Naive thymus-derived CD4-positive, alpha-beta T cell (primary cell): ENCODE measurements around the gene NEK7. TPM values are rescaled to one million over a fixed set of nuclear protein-coding genes. Genes with fewer than 3 reads are reported as not detected.

Experiments
- ATAC-seq: fragments of 150-1000 bp; cut with Tn5 transposase; 2 replicates; pipeline ENCODE4 v1.10.0; 2021; ENCODE audit warnings: mild to moderate bottlenecking, moderate library complexity
- CTCF ChIA-PET: fragments of 350-600 bp; sonication (Branson Sonifier 250); formaldehyde crosslinking; loops from one replicate; lab custom pipeline; 2021; ENCODE audit warnings: antibody characterized with exemption; lab: Charles Lee
- POLR2A ChIA-PET: fragments of 350-600 bp; sonication (Branson Sonifier 250); formaldehyde crosslinking; loops from one replicate; lab custom pipeline; 2021; ENCODE audit warnings: antibody characterized with exemption, inconsistent platforms; lab: Charles Lee
- DNase-seq, 9 donors: peaks; one replicate each; pipeline versions ENCODE4 v3.0.0 to v3.0.0-alpha.2; 2020 to 2022; ENCODE audit warnings: mixed read lengths in 1 of 9
- H3K27ac ChIP-seq: one replicate; pipeline ENCODE4 v1.7.0; 2013; ENCODE audit warnings: mild to moderate bottlenecking, low read depth, low read length, moderate library complexity
- H3K27me3 ChIP-seq, 2 donors: one replicate each; pipeline ENCODE4 v1.7.0; 2013; ENCODE audit warnings: low read length in 2 of 2, mild to moderate bottlenecking in 2 of 2, moderate library complexity in 2 of 2; ENCODE audit not compliant: control insufficient read depth in 2 of 2, insufficient read depth in 2 of 2
- H3K36me3 ChIP-seq, 3 experiments: 1 replicate in 2 of 3; 2 replicates in 1 of 3; pipeline ENCODE4 v1.7.0; 2013; ENCODE audit warnings: low read length in 3 of 3, mild to moderate bottlenecking in 3 of 3, moderate library complexity in 1 of 3; ENCODE audit not compliant: insufficient read depth in 3 of 3, control insufficient read depth in 2 of 3
- H3K4me1 ChIP-seq, 2 donors: one replicate each; pipeline ENCODE4 v1.7.0; 2013; ENCODE audit warnings: low read length in 2 of 2, mild to moderate bottlenecking in 2 of 2, moderate library complexity in 1 of 2; ENCODE audit not compliant: control insufficient read depth in 2 of 2, insufficient read depth in 2 of 2
- H3K4me3 ChIP-seq: 2 replicates; pipeline ENCODE4 v1.7.0; 2013; ENCODE audit warnings: mild to moderate bottlenecking, low read length
- H3K9me3 ChIP-seq, 3 experiments: 1 replicate in 2 of 3; 2 replicates in 1 of 3; pipeline ENCODE4 v1.7.0; 2013; ENCODE audit warnings: low read length in 3 of 3; ENCODE audit not compliant: control insufficient read depth in 2 of 3
- H3K27ac Mint-ChIP-seq, 9 donors: one replicate each; pipeline ENCODE4 v1.8.0; 2020 to 2022; ENCODE audit warnings: mixed read lengths in 9 of 9, mild to moderate bottlenecking in 8 of 9, moderate library complexity in 5 of 9, inconsistent platforms in 2 of 9
- H3K27me3 Mint-ChIP-seq, 5 donors: one replicate each; pipeline ENCODE4 v1.8.0; 2021 to 2022; ENCODE audit warnings: mixed read lengths in 5 of 5, mild to moderate bottlenecking in 1 of 5
- H3K36me3 Mint-ChIP-seq, 5 donors: one replicate each; pipeline ENCODE4 v1.8.0; 2020 to 2022; ENCODE audit warnings: mixed read lengths in 5 of 5, mild to moderate bottlenecking in 3 of 5, inconsistent platforms in 1 of 5
- H3K4me1 Mint-ChIP-seq, 7 donors: one replicate each; pipeline ENCODE4 v1.8.0; 2020 to 2022; ENCODE audit warnings: mixed read lengths in 7 of 7, mild to moderate bottlenecking in 3 of 7, inconsistent platforms in 1 of 7
- H3K4me3 Mint-ChIP-seq, 10 donors: one replicate each; pipeline ENCODE4 v1.8.0; 2020 to 2022; ENCODE audit warnings: mild to moderate bottlenecking in 10 of 10, mixed read lengths in 10 of 10, moderate library complexity in 6 of 10, inconsistent platforms in 2 of 10
- H3K9me3 Mint-ChIP-seq, 11 donors: one replicate each; pipeline ENCODE4 v1.8.0; 2020 to 2022; ENCODE audit warnings: mixed read lengths in 11 of 11, mild to moderate bottlenecking in 4 of 11, inconsistent platforms in 1 of 11, moderate library complexity in 1 of 11
- intact Hi-C, 2 donors: fragments of 100-400 bp; cut with micrococcal nuclease; formaldehyde crosslinking; loops; one replicate each; pipeline ENCODE4 v1.15.1; 2023
- polyA plus RNA-seq, 2 donors: library from polyadenylated mRNA; unstranded; fragments of 300-500 nt; fragmentation: Illumina TruSeq; gene quantifications; one replicate each; pipeline ENCODE4 v1.2.3, GENCODE V29; 2021
- total RNA-seq, 6 experiments: library from RNA in 5 of 6; stranded (reverse) in 5 of 6; gene quantifications; 1 replicate in 5 of 6; 2 replicates in 1 of 6; pipeline ENCODE4 v1.2.3 and lab custom pipeline; 2021 to 2026

The NEK7 gene
- total and polyA plus RNA-seq, 7 experiments from 2014 or later, result 25.1 to 68.4 (median 44.5) TPM

- Histone ChIP-seq H3K27me3 (no peaks in the 10 kb centered on the region), H3K27ac (peak overlapping the region; percentile 5), H3K4me3 (peak overlapping the region; percentile 8), H3K4me1 (peaks cover 70 to 73% of the 10 kb centered on the region in 2 donors), H3K9me3 (no peaks in the 10 kb centered on the region), H3K36me3 (peaks cover 0 to 4% (median 0%) of the 10 kb centered on the region in 3 experiments)
- Mint-ChIP-seq H3K27ac (peak overlapping the region; percentile 44 to 98 (median 69)), H3K27me3 (no peaks in the 10 kb centered on the region), H3K4me3 (peak overlapping the region; percentile 5 to 84 (median 56)), H3K9me3 (peaks cover 0 to 2% (median 0%) of the 10 kb centered on the region in 11 donors), H3K36me3 (peaks cover 0 to 12% (median 0%) of the 10 kb centered on the region in 5 donors), H3K4me1 (peaks cover 42 to 95% (median 85%) of the 10 kb centered on the region in 7 donors)
- ATAC-seq (no peak), DNase-seq (no peak)
- intact Hi-C loops, result loop anchor here in 1 of 2 donors (10.0 kb wide), 1 partner anchor 773 kb away; no protein-coding TSS in a partner anchor
- POLR2A ChIA-PET, result interaction anchor here (0.7 to 1.0 kb wide), 3 partner anchors 10 to 441 kb away, joined by 3 to 6 read pairs (median 3); no protein-coding TSS in a partner anchor
- CTCF ChIA-PET, result no interaction called here
These were observed 5.4 kb downstream of the NEK7 start for GRCh38 chr1:198162091-198162767.

- peaks cover 86 to 90% of the 10 kb centered on the region in 2 donors for H3K4me1 ChIP-seq
These were observed 9.3 kb downstream of the NEK7 start for GRCh38 chr1:198165927-198166647.

GRCh38 chr1:198166900-198167299, 10.1 kb downstream of the NEK7 start:
- intact Hi-C loops, result loop anchor here (1.0 to 10.0 kb wide), 4 partner anchors 8 to 768 kb away; no protein-coding TSS in a partner anchor
- peak overlapping the region; percentile 84 to 98 (median 95) for H3K27ac Mint-ChIP-seq

More at GRCh38 chr1:198165927-198166647, 9.3 kb downstream of the NEK7 start:
- Histone ChIP-seq H3K27me3 (no peaks in the 10 kb centered on the region), H3K36me3 (no peaks in the 10 kb centered on the region), H3K9me3 (no peaks in the 10 kb centered on the region), H3K27ac (peak overlapping the region; percentile 71), H3K4me3 (peak overlapping the region; percentile 54)
- ChIA-PET CTCF (interaction anchor here (0.8 kb wide), 1 partner anchor 10 kb away, joined by 4 read pairs; no protein-coding TSS in a partner anchor), POLR2A (interaction anchor here (0.9 to 14.5 kb wide), 5 partner anchors 8 to 515 kb away, joined by 3 to 150 read pairs (median 11); partner anchors contain the start of gene NEK7)
- intact Hi-C loops, result loop anchor here in 1 of 2 donors (1.0 to 10.0 kb wide), 3 partner anchors 9 to 769 kb away; no protein-coding TSS in a partner anchor
- Mint-ChIP-seq H3K9me3 (peaks cover 0 to 5% (median 0%) of the 10 kb centered on the region in 11 donors), H3K27me3 (no peaks in the 10 kb centered on the region), H3K36me3 (peaks cover 0 to 14% (median 3%) of the 10 kb centered on the region in 5 donors), H3K4me3 (peak overlapping the region; percentile 56 to 88 (median 80)), H3K27ac (peak overlapping the region; percentile 83 to 98 (median 95)), H3K4me1 (peaks cover 55 to 98% (median 96%) of the 10 kb centered on the region in 7 donors)
- peak in 7 of 9 donors; percentile 56 to 72 (median 64) for DNase-seq
- ATAC-seq, result peak; percentile 79

GRCh38 chr1:198167436-198167934, 10.7 kb downstream of the NEK7 start:
- no peaks in the 10 kb centered on the region for H3K27me3 ChIP-seq
- peaks cover 0 to 13% (median 0%) of the 10 kb centered on the region in 5 donors for H3K36me3 Mint-ChIP-seq

More at GRCh38 chr1:198166900-198167299, 10.1 kb downstream of the NEK7 start:
- peaks cover 84 to 90% of the 10 kb centered on the region in 2 donors for H3K4me1 ChIP-seq
- peak overlapping the region; percentile 54 for H3K4me3 ChIP-seq
- ChIA-PET POLR2A (interaction anchor here (1.1 to 14.5 kb wide), 4 partner anchors 9 to 19 kb away, joined by 11 to 150 read pairs (median 20); partner anchors contain the start of gene NEK7), CTCF (no interaction called here)
- no peak for ATAC-seq
- Mint-ChIP-seq H3K36me3 (peaks cover 0 to 14% (median 3%) of the 10 kb centered on the region in 5 donors), H3K9me3 (peaks cover 0 to 5% (median 0%) of the 10 kb centered on the region in 11 donors), H3K4me1 (peaks cover 53 to 96% (median 93%) of the 10 kb centered on the region in 7 donors), H3K4me3 (peak overlapping the region; percentile 60 to 88 (median 78)), H3K27me3 (no peaks in the 10 kb centered on the region)
- H3K36me3 ChIP-seq, result no peaks in the 10 kb centered on the region
- peak overlapping the region; percentile 71 for H3K27ac ChIP-seq
- H3K27me3 ChIP-seq, result no peaks in the 10 kb centered on the region
- DNase-seq, result no peak
- H3K9me3 ChIP-seq, result no peaks in the 10 kb centered on the region

GRCh38 chr1:198168227-198168626, 11.4 kb downstream of the NEK7 start:
- Mint-ChIP-seq H3K4me1 (peaks cover 57 to 96% (median 93%) of the 10 kb centered on the region in 7 donors), H3K27me3 (no peaks in the 10 kb centered on the region), H3K4me3 (peak overlapping the region; percentile 8 to 88 (median 78)), H3K36me3 (peaks cover 0 to 11% (median 0%) of the 10 kb centered on the region in 5 donors), H3K27ac (peak overlapping the region; percentile 84 to 98 (median 95)), H3K9me3 (peaks cover 0 to 5% (median 0%) of the 10 kb centered on the region in 11 donors)
- Histone ChIP-seq H3K4me1 (peaks cover 85 to 90% of the 10 kb centered on the region in 2 donors), H3K27me3 (no peaks in the 10 kb centered on the region), H3K27ac (peak overlapping the region; percentile 71), H3K9me3 (no peaks in the 10 kb centered on the region), H3K4me3 (peak overlapping the region; percentile 37), H3K36me3 (no peaks in the 10 kb centered on the region)
- intact Hi-C loops, result loop anchor here in 1 of 2 donors (10.0 kb wide), 1 partner anchor 767 kb away; no protein-coding TSS in a partner anchor
- ChIA-PET POLR2A (interaction anchor here (0.6 to 14.5 kb wide), 6 partner anchors 9 to 28 kb away, joined by 3 to 150 read pairs (median 4); partner anchors contain the start of gene NEK7), CTCF (interaction anchor here (0.6 to 1.5 kb wide), 6 partner anchors 9 to 94 kb away, joined by 3 to 5 read pairs (median 3); no protein-coding TSS in a partner anchor)
- ATAC-seq (no peak), DNase-seq (no peak)

More at GRCh38 chr1:198167436-198167934, 10.7 kb downstream of the NEK7 start:
- Histone ChIP-seq H3K4me3 (peak overlapping the region; percentile 54), H3K4me1 (peaks cover 84 to 90% of the 10 kb centered on the region in 2 donors), H3K9me3 (no peaks in the 10 kb centered on the region), H3K36me3 (no peaks in the 10 kb centered on the region), H3K27ac (peak overlapping the region; percentile 71)
- CTCF ChIA-PET, result interaction anchor here (0.9 to 1.5 kb wide), 3 partner anchors 8 to 95 kb away, joined by 3 to 5 read pairs (median 3); no protein-coding TSS in a partner anchor
- intact Hi-C loops, result loop anchor here (1.0 to 10.0 kb wide), 3 partner anchors 8 to 767 kb away; no protein-coding TSS in a partner anchor
- peak overlapping the region; percentile 60 to 88 (median 78) for H3K4me3 Mint-ChIP-seq
- H3K27ac Mint-ChIP-seq, result peak overlapping the region; percentile 84 to 98 (median 95)
- H3K9me3 Mint-ChIP-seq, result peaks cover 0 to 5% (median 0%) of the 10 kb centered on the region in 11 donors
- peaks cover 55 to 96% (median 93%) of the 10 kb centered on the region in 7 donors for H3K4me1 Mint-ChIP-seq
- no peaks in the 10 kb centered on the region for H3K27me3 Mint-ChIP-seq
- ATAC-seq (peak; percentile 77), DNase-seq (peak in 7 of 9 donors; percentile 26 to 66 (median 42))
- POLR2A ChIA-PET, result interaction anchor here (0.8 to 14.5 kb wide), 4 partner anchors 10 to 17 kb away, joined by 4 to 150 read pairs (median 8); partner anchors contain the start of gene NEK7
